22Rv1 (cell line): ENCODE measurements around the gene PPA2.

ENCODE experiments used
- ZFX ChIP-seq: fragments of 450-650 bp; IDR thresholded peaks from 2 replicates; pipeline ENCODE4 v1.6.1; 2017; ENCODE audit warnings: antibody characterized with exemption, borderline replicate concordance
- TF ChIP-seq, protein P1 (sequence below): fragments of 450-650 bp; IDR thresholded peaks from 2 replicates; pipeline ENCODE4 v1.5.1; 2017; ENCODE audit warnings: mild to moderate bottlenecking

DNA sequence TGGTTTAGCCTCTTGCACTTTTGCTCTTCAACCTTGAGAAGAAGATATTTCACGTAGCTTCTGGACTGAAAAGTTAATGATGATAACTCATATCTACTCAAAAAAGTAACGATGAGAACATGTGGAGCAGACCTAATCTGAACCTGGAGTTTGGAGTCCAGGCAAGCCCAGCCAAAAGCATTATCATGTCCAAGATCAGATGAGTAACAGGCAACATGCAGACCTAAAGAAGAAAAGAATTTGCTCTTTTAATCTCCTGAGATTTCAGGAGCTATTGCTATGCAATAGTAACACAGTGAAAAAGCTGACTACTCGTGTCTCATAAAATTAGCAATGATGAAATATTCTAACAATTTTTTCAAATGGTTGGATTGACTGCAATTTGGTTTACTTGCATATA, 21.8 kb upstream of the PPA2 start:
- TF ChIP-seq, protein P1, sequence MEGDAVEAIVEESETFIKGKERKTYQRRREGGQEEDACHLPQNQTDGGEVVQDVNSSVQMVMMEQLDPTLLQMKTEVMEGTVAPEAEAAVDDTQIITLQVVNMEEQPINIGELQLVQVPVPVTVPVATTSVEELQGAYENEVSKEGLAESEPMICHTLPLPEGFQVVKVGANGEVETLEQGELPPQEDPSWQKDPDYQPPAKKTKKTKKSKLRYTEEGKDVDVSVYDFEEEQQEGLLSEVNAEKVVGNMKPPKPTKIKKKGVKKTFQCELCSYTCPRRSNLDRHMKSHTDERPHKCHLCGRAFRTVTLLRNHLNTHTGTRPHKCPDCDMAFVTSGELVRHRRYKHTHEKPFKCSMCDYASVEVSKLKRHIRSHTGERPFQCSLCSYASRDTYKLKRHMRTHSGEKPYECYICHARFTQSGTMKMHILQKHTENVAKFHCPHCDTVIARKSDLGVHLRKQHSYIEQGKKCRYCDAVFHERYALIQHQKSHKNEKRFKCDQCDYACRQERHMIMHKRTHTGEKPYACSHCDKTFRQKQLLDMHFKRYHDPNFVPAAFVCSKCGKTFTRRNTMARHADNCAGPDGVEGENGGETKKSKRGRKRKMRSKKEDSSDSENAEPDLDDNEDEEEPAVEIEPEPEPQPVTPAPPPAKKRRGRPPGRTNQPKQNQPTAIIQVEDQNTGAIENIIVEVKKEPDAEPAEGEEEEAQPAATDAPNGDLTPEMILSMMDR: no peak
- TF ChIP-seq ZFX: no peak
